Measurements from ENCODE around the gene RIPOR1. TPM values are rescaled to one million over a fixed set of nuclear protein-coding genes. Genes with fewer than 3 reads are reported as not detected.
"Not testable (repeated sequence)": the region's sequence is repeated elsewhere in the genome, so short reads cannot be mapped to it uniquely, and the experiment has no call there.

Gene RIPOR1
- total and polyA plus RNA-seq, 2 experiments from 2014 or later: 7.6 to 22.4 TPM

DNA sequence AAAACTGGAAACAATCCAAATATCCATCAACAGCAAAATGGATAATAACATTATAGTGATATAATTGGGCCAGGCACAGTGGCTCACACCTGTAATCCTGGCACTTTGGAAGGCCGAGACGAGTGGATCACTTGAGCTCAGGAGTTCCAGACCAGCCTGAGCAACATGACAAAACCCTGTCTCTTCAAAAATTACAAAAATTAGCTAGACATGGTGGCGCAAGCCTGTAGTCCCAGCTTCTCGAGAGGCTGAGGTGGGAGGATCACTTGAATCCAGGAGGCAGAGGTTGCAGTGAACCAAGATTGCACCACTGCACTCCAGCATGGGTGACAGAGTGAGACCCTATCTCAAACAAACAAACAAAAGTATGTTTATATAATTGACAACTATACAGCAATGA lies 41.1 kb upstream of the RIPOR1 start:
- DNase-seq (ENCODE audit: low spot score); H2AFZ ChIP-seq; H3K9me2 ChIP-seq (ENCODE audit: insufficient read depth); H3F3A ChIP-seq (replicated peaks; ENCODE audit: low read depth); H3K4me2 ChIP-seq; H3K79me2 ChIP-seq (replicated peaks; ENCODE audit: insufficient read depth); H3K4me1 ChIP-seq (ENCODE audit: insufficient read depth); ATAC-seq; H3K4me3 ChIP-seq; H3K27ac Mint-ChIP-seq; H3K4me3 Mint-ChIP-seq; H4K20me1 ChIP-seq (replicated peaks; ENCODE audit: insufficient read depth); H3K36me3 ChIP-seq (ENCODE audit: insufficient read depth); H3K27ac ChIP-seq (ENCODE audit: low read depth); H3K36me3 Mint-ChIP-seq (ENCODE audit: low read depth): not testable (repeated sequence)
- peaks cover 10% of the 10 kb centered on the region; the same call in 2 of the 3 replicates for H3K4me1 Mint-ChIP-seq
- H3K27me3 ChIP-seq (ENCODE audit: insufficient read depth): peaks cover 66% of the 10 kb centered on the region
- peaks cover 15% of the 10 kb centered on the region; the same call in 2 of the 3 replicates for H3K9me3 Mint-ChIP-seq
- H3K27me3 Mint-ChIP-seq (ENCODE audit: insufficient read depth, low read depth, poor library complexity): peaks cover 83% of the 10 kb centered on the region

- H3K27me3 ChIP-seq (ENCODE audit: insufficient read depth): peaks cover 76% of the 10 kb centered on the region
- H4K20me1 ChIP-seq (replicated peaks; ENCODE audit: insufficient read depth): no peaks in the 10 kb centered on the region; the same call in 1 of the 2 replicates
- no peak overlapping the region for H3K4me3 ChIP-seq
- Mint-ChIP-seq H3K36me3 (ENCODE audit: low read depth) (peaks cover 5% of the 10 kb centered on the region; the same call in 2 of the 3 replicates), H3K27me3 (ENCODE audit: insufficient read depth, low read depth, poor library complexity) (peaks cover 94% of the 10 kb centered on the region), H3K9me3 (peaks cover 15% of the 10 kb centered on the region; the same call in 2 of the 3 replicates), H3K4me1 (peaks cover 10% of the 10 kb centered on the region; the same call in 2 of the 3 replicates), H3K27ac (no peak overlapping the region), H3K4me3 (peak overlapping the region; percentile 63; the same call in 2 of the 3 replicates)
- H3K9me2 ChIP-seq (ENCODE audit: insufficient read depth): no peaks in the 10 kb centered on the region
- DNase-seq (ENCODE audit: low spot score): no peak
- H2AFZ ChIP-seq: no peak overlapping the region
- no peaks in the 10 kb centered on the region for H3K4me1 ChIP-seq (ENCODE audit: insufficient read depth)
- peak; percentile 52 for ATAC-seq
- no peak overlapping the region for H3K27ac ChIP-seq (ENCODE audit: low read depth)
- H3K4me2 ChIP-seq: 0 out of 2 replicates have a peak overlapping the region, but pooled peaks have one; percentile 60
- no peaks in the 10 kb centered on the region for H3K79me2 ChIP-seq (replicated peaks; ENCODE audit: insufficient read depth)
- H3K36me3 ChIP-seq (ENCODE audit: insufficient read depth): no peaks in the 10 kb centered on the region
- no peaks in the 10 kb centered on the region for H3F3A ChIP-seq (replicated peaks; ENCODE audit: low read depth)
- TF ChIP-seq, protein P1, sequence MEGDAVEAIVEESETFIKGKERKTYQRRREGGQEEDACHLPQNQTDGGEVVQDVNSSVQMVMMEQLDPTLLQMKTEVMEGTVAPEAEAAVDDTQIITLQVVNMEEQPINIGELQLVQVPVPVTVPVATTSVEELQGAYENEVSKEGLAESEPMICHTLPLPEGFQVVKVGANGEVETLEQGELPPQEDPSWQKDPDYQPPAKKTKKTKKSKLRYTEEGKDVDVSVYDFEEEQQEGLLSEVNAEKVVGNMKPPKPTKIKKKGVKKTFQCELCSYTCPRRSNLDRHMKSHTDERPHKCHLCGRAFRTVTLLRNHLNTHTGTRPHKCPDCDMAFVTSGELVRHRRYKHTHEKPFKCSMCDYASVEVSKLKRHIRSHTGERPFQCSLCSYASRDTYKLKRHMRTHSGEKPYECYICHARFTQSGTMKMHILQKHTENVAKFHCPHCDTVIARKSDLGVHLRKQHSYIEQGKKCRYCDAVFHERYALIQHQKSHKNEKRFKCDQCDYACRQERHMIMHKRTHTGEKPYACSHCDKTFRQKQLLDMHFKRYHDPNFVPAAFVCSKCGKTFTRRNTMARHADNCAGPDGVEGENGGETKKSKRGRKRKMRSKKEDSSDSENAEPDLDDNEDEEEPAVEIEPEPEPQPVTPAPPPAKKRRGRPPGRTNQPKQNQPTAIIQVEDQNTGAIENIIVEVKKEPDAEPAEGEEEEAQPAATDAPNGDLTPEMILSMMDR (conservative IDR thresholded peaks at IDR 0.05; ENCODE audit: low read depth in 2 of 2): no peak
- no peak for TF ChIP-seq ZNF331 (CRISPR knock-in tag; IDR thresholded peaks at IDR 0.05; ENCODE audit: low read depth)
- TF ChIP-seq ZNF462 (CRISPR knock-in tag; IDR thresholded peaks at IDR 0.05): no peak
- no peak for TF ChIP-seq EZH2 (IDR thresholded peaks at IDR 0.05; ENCODE audit: low read depth, unreplicated experiment)
- no peak for TF ChIP-seq CREB1 (CRISPR knock-in tag; IDR thresholded peaks at IDR 0.05; ENCODE audit: low read depth)
- TF ChIP-seq ZNF114 (CRISPR knock-in tag; IDR thresholded peaks at IDR 0.05): no peak
- TF ChIP-seq POLR2AphosphoS5 (IDR thresholded peaks at IDR 0.05; ENCODE audit: low read depth): no peak
- TF ChIP-seq, protein P2, sequence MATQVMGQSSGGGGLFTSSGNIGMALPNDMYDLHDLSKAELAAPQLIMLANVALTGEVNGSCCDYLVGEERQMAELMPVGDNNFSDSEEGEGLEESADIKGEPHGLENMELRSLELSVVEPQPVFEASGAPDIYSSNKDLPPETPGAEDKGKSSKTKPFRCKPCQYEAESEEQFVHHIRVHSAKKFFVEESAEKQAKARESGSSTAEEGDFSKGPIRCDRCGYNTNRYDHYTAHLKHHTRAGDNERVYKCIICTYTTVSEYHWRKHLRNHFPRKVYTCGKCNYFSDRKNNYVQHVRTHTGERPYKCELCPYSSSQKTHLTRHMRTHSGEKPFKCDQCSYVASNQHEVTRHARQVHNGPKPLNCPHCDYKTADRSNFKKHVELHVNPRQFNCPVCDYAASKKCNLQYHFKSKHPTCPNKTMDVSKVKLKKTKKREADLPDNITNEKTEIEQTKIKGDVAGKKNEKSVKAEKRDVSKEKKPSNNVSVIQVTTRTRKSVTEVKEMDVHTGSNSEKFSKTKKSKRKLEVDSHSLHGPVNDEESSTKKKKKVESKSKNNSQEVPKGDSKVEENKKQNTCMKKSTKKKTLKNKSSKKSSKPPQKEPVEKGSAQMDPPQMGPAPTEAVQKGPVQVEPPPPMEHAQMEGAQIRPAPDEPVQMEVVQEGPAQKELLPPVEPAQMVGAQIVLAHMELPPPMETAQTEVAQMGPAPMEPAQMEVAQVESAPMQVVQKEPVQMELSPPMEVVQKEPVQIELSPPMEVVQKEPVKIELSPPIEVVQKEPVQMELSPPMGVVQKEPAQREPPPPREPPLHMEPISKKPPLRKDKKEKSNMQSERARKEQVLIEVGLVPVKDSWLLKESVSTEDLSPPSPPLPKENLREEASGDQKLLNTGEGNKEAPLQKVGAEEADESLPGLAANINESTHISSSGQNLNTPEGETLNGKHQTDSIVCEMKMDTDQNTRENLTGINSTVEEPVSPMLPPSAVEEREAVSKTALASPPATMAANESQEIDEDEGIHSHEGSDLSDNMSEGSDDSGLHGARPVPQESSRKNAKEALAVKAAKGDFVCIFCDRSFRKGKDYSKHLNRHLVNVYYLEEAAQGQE (IDR thresholded peaks at IDR 0.05; ENCODE audit: unreplicated experiment): no peak
- TF ChIP-seq NANOG (IDR thresholded peaks at IDR 0.05; ENCODE audit: borderline replicate concordance): no peak
- no peak for TF ChIP-seq STAT1 (IDR thresholded peaks at IDR 0.05; ENCODE audit: unreplicated experiment)
These were observed 39.1 kb upstream of the RIPOR1 start for GRCh38 chr16:67489401-67490083.

All from GM23338 (cell line).